Measurements from ENCODE around the gene HCRT.

HCRT gene

DNA sequence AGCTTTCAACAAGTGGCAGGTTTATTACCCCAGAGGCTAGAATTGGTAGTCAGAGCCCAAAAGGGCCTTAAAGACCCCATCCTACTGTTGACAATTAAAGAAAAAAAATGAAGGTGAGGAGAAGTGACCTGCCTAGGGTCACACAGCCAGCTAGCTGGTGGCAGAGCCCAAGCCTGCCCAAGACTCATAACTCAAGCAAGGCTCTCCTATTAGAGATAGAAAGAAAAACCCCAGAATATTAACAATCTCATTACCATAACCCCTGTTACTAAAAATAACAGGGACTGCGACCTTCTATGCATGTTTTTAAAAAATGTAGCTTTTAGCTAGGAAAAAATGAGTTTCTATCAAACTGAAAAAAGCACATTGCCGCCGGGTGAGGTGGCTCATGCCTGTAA lies 48.6 kb downstream of the HCRT start:
- no peak for DNase-seq

DNA sequence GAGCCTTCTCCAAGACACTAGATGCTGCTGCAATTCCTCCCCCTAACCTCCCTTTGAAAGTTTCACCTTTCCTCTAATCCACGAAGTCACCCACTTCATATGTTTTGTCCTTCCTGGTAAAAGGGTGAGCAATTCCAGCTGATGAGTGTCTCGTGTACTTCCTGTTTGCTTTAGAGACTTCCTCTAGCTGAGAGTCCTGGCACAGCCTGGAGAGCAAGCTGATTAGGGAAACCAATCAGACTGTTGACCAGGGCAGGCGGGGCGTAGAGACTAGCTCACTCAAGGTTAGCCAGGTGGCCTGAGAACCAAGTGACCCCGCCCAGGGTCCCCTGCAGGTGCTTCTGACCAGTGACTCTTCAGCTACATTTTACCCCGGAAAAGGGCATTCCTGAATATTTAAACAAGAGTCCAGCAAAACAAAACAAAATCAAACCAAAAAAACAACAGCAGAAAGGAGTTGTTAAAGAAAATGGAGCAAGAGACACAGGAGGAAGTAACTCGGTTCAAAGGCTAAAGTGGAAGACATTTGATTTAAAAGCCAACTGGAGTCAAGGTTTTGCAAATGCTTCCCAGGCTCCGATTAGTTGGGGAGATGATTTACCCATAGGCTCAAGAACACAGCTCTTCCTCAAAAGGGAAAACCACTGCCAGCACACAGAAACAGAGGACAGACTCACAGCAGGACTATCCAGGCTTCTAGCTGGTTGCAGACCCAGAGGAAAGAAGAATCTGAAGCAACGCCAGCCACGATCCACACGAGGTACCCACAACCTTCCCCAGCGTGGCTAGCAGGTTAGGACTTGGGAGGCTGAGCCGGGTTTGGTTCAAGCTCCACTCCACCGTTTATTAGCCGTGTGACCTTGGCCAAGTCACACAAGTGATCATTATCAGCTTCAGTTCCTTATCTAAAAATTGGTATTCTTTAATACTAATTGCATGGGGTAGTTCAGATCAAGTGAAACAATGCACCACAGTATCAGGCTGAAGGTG lies 49.3 kb downstream of the HCRT start:
- DNase-seq: peak; percentile 85

GRCh38 chr17:42135151-42135550 lies 50.1 kb downstream of the HCRT start:
- no peak for DNase-seq
